HG03280 (cell line): ENCODE measurements around the gene LMAN2.

Experiments used
- ATAC-seq: cut with Tn5 transposase; IDR thresholded peaks from one replicate; pipeline ENCODE4 v1.9.1; 2021; ENCODE audit warnings: mild to moderate bottlenecking, moderate library complexity; ENCODE audit not compliant: unreplicated experiment

Gene LMAN2

GRCh38 chr5:177328545-177329231, 22.8 kb downstream of the LMAN2 start:
- no peak for ATAC-seq

- ATAC-seq: no peak
These were observed 23.6 kb downstream of the LMAN2 start for GRCh38 chr5:177327539-177328522.

- ATAC-seq: no peak
These were observed 25.5 kb downstream of the LMAN2 start for GRCh38 chr5:177325868-177326381.

DNA sequence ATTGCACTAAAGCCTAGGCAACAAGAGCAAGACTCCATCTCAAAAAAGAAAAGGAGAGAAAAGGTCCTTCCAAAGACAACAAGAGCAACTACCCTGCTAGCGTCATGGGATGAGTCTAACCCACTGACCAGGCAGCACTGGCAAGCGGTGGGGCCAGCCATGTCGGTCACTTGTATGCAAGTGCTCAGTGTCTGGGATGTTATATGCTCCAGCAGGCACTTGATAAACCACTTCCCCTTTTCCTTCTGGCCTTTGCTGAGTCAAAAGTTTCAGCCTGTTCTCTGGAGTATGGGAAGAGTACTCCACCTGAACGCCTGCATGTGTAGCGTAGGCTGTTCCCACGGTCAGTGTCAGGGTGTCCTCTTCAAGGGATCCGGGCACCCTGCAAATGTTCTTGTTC, 30.6 kb downstream of the LMAN2 start:
- no peak for ATAC-seq

DNA sequence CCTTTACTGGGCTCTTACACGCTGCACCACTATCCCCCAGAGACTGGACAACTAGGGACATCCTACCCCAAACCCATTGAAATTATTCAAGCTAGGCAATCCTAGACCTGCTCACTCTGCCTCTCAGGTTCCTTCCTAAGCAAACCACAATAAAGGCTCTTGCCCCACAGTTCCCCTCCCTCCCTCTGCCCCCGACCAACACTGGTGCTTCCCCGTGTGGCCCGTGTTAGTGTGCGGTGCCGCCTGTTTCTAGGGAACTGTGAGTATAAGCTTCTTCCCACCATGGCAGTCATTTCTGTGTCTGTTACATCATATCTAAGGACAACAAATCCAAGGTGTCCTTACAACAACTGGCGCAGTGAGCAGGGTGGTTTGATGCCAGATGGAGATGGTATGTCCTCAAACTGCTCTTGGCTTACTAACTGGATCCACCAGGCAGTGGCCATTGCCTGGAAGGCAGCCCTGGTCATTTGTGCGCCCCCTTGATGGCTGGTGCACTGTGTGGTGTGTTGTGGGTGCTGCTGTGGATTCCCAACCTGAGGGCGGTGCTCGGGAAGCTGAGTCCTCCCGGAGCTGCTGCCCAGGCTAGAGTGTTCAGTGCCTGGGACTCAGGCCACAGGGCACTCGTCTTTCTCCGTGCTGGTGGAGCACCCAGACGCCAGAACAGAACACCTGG, 31.4 kb downstream of the LMAN2 start:
- no peak for ATAC-seq

- no peak for ATAC-seq
These were observed 33.5 kb downstream of the LMAN2 start for GRCh38 chr5:177317959-177318377.

DNA sequence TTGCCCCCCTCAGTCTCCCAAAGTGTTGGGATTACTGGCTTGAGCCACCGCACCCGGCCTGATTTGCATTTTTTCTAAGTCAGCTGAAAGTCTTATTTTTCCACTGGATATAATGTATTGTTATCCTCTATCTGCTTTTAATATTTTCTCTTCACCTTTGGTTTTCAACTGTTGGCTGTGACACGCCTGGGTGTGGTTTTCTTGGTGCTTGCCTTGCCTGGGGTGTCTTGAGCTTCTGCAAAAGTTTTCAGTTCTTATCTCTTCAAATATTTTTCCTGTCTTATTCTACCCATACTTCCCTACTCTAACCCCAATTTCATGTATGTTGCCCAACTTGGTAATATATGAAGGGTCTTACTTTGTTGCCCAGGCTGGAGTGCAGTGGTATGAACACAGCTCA, 35.5 kb downstream of the LMAN2 start:
- no peak for ATAC-seq

- ATAC-seq: no peak
These were observed 36.1 kb downstream of the LMAN2 start for GRCh38 chr5:177315411-177315810.

- no peak for ATAC-seq
These were observed 36.8 kb downstream of the LMAN2 start for GRCh38 chr5:177314376-177315342.

DNA sequence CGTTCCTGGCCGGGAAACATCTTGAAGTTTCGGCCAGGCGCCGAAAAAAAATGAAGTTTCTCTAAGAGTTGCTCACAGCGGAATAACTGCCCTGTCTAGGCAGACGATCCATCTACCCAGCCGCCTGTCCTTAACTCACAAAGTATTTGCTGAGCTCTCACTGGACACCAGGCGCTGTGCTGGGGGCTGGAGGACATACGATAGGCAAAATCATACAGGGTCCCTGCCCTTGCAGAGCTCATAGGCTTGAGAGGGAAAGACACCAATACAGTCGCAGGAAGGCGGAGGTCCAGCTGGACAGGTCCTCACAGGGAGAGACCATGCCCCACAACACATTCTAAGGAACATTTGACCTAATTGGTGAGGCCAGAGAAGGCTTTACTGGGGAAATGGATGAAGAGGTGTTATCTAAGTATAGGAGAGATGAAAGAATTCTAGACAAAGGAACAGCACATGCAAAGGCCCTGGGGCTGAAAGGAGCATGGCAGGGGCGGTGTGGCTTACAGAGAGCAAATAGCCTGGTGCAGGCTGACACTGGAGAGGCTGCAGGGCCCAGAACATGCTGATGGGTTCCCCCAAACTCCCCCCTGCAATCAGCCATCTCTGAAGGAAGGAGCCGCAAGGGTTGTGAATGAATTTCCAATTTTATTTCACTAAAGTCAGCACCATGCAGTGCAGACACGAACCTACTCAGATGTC, 37.8 kb downstream of the LMAN2 start:
- ATAC-seq: no peak

- ATAC-seq: peak; percentile 32
These were observed 38.8 kb downstream of the LMAN2 start for GRCh38 chr5:177312649-177313181.

DNA sequence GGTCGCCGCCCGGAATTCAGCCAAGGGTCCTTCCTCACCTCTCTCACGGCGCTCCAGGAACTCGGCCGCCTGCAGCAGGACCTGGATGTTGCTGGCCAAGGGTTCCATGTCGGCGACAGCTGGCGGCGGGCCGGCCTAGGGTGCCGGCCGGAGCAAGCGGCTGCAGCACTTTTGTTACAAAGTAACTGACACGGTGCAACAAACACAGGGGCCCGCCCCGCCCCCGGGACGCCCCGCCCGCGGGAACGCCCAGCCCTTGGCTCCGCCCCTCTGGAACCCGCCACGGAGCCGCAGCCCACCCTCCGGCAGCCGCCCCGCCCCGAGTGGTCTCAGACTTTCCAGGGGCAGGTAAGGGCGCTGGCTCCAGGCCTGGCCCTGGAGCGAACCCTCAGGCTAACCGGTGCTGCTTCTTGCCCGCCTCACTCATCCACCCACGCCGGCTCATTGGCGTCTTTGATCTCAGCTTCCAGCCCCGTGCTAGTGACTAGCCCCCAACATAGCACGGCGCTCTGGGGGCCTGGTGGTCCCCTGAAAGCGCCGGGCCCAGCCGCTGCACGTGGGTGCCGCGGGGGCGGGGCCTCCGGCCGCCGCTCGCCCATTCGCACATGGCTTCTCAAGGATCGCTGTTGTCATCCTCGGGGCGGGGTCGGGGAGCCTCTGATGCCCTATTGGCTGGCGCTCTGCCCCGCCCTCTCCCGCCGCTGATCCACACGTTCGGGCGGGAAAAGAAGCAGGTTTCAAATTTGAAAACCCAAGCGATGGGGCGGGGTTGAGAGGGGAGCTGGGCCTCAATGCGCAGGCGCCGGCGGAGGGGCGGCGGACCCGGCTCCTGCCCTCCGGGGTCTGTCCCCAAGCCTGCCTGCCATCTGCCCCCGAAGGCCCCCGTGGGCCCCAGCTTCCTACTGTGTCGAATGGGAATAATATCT, 39.5 kb downstream of the LMAN2 start, which contains the start of gene MXD3:
Gene MXD3, minus strand, starts transcription at position 176 of the 926 bp plus-strand sequence. Its CDS starts 68 bp downstream, at position 108.
- ATAC-seq: peak; percentile 81

DNA sequence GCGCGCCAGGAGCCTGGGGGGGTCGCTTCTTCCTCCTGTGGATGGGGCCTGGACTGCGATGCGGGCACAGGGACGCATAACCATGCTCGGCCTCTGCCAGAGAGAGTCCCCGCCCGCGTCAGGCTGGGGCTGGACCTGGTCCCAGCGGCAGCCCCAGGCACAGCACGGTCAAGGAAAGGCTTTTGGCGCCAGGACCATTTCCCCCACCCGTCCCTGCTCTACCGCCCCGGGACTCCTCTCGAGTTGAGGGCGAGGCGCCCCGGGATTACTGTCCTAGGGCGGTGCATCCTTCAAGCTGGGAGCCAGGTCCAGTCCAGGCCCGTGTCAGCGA, 40.1 kb downstream of the LMAN2 start:
- ATAC-seq: peak; percentile 1

DNA sequence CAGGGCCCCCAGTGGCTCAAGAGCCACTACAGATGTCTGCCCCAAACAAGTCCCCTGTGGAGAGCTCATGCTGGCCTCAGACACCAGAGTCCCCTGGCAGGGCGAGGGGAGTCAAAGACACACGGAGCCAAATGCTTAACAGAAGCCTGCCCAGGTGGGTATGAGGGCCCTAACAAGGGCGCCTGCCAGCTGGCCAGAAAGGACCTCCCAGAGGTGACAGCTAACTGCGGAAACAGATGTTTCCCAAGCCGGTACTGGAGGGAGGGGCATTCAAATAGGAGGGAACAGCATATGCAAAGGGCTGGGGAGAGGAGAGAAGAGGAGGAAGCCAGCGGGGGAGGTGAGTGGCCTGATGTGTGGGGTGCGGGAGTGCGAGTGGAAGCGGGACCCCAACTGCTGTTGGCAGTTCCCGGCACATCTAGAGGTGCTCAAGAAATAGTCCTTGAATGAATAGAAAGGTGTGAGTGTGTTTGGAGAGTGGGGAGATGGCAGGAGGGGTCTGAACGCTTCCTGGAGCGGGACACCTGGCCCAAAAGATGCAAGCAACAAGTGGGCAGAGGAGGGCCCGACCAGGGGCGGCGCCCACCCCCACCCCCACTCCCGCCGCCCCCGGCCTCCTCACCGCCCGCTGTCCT, 40.6 kb downstream of the LMAN2 start:
- no peak for ATAC-seq

DNA sequence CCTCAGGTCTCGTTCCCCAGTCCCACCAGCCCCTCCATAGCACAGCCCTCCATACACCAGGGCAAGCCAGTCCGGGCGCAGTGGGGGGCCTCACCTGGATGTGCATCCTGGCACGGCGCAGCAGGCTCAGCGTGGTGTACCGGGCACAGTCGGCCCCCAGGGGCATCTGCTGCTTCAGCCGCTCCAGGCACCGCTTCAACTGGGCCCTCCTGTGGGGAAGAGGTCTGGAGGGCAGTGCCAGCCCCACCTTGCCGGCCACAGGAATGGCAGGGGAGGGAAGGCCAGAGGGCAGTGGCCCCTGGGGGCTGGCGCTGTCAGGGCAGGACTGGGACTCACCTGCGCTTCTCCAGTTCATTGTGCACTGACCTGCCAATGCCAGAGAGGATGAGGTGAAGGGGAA, 41.1 kb downstream of the LMAN2 start:
- no peak for ATAC-seq

GRCh38 chr5:177309351-177310191, 41.9 kb downstream of the LMAN2 start:
- no peak for ATAC-seq

DNA sequence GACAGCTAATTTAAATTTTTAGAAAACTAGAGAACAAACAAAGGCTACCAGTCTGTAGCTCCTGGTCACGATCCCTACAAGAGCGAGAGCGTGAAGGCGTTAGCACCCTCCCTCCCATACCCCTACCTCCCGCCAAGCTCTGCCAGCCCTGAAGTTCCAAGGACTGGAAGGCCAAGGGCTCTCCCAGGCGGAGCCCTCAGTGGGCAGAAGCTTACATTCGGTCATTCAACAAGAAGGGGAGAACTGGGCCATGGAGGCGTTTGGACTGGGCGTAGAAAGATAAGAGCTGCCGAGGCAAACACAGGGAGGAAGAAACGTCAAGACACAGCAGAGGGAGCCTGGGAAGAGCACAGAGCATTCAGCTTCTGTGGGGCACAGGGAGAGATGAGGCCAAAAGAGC, 42.7 kb downstream of the LMAN2 start:
- ATAC-seq: no peak
